ENCODE measurements around the gene KCNH8.

Gene KCNH8

DNA sequence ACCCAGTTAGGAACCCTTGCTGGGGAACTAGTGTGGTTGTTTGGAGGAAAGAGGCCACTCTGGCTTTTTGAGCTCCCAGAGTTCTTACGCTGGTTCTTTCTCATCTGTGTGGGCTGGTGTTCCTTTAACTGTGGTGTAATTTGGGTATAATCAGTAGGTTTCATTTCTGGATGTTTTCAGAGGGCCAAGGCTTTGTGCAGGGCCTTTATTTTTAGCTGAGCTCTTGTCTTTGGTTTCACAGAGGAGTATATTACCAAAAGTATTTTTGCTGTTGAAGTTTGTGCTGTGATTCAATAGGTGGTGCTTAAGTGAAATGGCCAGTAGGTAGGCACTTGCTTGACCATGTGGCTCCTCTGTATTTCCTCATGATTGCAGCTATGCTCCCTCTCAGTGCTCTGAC, 357.9 kb downstream of the KCNH8 start:
- no peak for TF ChIP-seq EZH2 (IDR thresholded peaks at IDR 0.05)
- TF ChIP-seq FOXP2 (optimal IDR thresholded peaks at IDR 0.05; ENCODE audit: control extremely low read depth, extremely low read length, insufficient read depth) = no peak
- TF ChIP-seq POLR2AphosphoS5 (IDR thresholded peaks at IDR 0.05; ENCODE audit: borderline replicate concordance, low read depth, low read length) = no peak
- no peak overlapping the region for H3K9ac ChIP-seq (ENCODE audit: insufficient read length)

DNA sequence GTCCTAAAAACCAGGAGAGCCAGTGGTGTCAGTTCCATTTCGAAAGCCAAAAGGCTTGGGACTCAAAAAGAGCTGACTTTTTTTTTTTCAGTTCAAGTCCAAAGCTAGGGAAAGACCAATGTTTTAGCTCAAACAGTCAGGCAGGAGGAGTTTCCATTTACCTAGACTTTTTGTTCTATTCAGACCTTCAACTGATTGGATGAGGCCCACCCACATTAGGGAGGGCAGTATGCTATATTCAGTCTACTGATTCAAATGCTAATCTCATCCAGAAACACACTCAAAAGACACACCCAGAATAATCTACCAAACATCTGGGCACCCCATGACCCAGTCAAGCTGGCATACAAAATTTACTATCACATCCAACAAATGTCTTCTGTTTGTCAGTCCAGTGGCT, 374.0 kb downstream of the KCNH8 start:
- TF ChIP-seq FOXP2 (optimal IDR thresholded peaks at IDR 0.05; ENCODE audit: control extremely low read depth, extremely low read length, insufficient read depth) (no peak), POLR2AphosphoS5 (IDR thresholded peaks at IDR 0.05; ENCODE audit: borderline replicate concordance, low read depth, low read length) (no peak), EZH2 (IDR thresholded peaks at IDR 0.05) (no peak)
- no peak overlapping the region for H3K27ac ChIP-seq
- no peak for DNase-seq (ENCODE audit: low read depth, low spot score)
- H3K4me3 ChIP-seq = no peak overlapping the region
- H3K36me3 ChIP-seq (ENCODE audit: insufficient read depth, low read length) = no peaks in the 10 kb centered on the region
- H3K9ac ChIP-seq (ENCODE audit: insufficient read length) = no peak overlapping the region
- no peaks in the 10 kb centered on the region for H3K9me3 ChIP-seq (ENCODE audit: low read depth, low read length)

More for the DNA sequence above, 357.9 kb downstream of the KCNH8 start:
- no peak for DNase-seq (ENCODE audit: low read depth, low spot score)
- H3K36me3 ChIP-seq (ENCODE audit: insufficient read depth, low read length) = no peaks in the 10 kb centered on the region
- no peak overlapping the region for H3K27ac ChIP-seq
- H3K9me3 ChIP-seq (ENCODE audit: low read depth, low read length) = no peaks in the 10 kb centered on the region
- H3K4me3 ChIP-seq = no peak overlapping the region

DNA sequence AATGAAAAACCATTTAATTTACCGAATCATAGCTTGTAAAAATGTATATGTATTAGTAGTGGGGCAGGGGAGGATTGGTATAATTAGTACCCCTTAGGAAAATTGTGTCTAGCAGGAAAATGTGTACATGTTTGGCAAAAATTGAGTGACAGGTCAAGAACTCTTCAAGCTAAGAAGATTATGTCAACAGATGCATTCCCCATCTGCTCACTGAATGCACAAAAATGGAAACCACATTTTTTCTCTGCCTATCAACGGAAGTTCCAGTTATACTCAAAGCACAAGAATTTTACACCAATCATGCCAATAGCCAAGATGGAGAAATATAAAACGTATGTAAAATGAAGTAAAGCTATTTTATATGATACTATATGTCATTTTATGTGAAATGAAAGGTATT, 377.8 kb downstream of the KCNH8 start:
- Histone ChIP-seq H3K27ac (no peak overlapping the region), H3K9me3 (ENCODE audit: low read depth, low read length) (no peaks in the 10 kb centered on the region), H3K4me3 (no peak overlapping the region), H3K9ac (ENCODE audit: insufficient read length) (no peak overlapping the region), H3K36me3 (ENCODE audit: insufficient read depth, low read length) (no peaks in the 10 kb centered on the region)
- no peak for DNase-seq (ENCODE audit: low read depth, low spot score)
- TF ChIP-seq EZH2 (IDR thresholded peaks at IDR 0.05) (no peak), FOXP2 (optimal IDR thresholded peaks at IDR 0.05; ENCODE audit: control extremely low read depth, extremely low read length, insufficient read depth) (no peak), POLR2AphosphoS5 (IDR thresholded peaks at IDR 0.05; ENCODE audit: borderline replicate concordance, low read depth, low read length) (no peak)

DNA sequence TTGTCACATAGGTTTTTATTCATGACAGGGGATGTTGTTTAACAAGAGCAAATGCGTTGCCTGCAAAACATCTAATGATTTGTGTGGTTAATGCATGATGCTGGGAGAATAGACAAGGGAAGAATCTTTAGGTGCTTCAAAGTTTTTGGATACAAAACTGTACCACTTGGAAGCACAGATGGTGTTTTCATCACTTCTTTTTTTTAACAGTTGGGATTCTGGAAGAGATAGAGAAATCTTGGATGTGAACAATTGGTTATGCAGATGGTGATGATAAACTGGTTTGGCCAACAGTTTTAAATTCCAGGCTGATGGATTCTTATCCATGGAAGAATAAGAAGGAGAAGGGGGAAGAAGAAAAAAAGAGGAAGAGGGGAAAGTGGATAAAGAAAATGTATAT, 379.4 kb downstream of the KCNH8 start:
- Histone ChIP-seq H3K9ac (ENCODE audit: insufficient read length) (no peak overlapping the region), H3K4me3 (no peak overlapping the region), H3K36me3 (ENCODE audit: insufficient read depth, low read length) (no peaks in the 10 kb centered on the region), H3K9me3 (ENCODE audit: low read depth, low read length) (no peaks in the 10 kb centered on the region), H3K27ac (no peak overlapping the region)
- no peak for DNase-seq (ENCODE audit: low read depth, low spot score)
- TF ChIP-seq POLR2AphosphoS5 (IDR thresholded peaks at IDR 0.05; ENCODE audit: borderline replicate concordance, low read depth, low read length) (no peak), EZH2 (IDR thresholded peaks at IDR 0.05) (no peak), FOXP2 (optimal IDR thresholded peaks at IDR 0.05; ENCODE audit: control extremely low read depth, extremely low read length, insufficient read depth) (no peak)

DNA sequence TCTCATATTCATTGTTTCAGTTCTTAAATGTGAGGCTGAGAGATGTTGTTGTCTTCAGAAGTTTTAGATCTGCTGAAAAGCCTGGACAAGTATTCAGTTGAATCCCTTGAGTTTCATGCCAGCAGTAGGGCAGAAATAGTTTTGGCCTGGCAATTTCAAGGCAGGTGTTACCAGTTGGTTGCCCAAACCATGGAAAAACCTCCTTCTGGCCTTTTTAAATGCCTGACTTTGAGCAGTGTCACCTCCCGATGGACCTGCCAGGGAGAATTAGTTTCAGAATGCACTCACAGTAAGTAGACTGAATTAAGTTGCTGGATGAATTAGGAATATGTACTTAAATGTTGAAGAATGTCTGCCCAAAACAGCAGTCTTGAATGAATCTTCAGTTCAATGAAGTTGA, 383.1 kb downstream of the KCNH8 start:
- TF ChIP-seq POLR2AphosphoS5 (IDR thresholded peaks at IDR 0.05; ENCODE audit: borderline replicate concordance, low read depth, low read length) (no peak), FOXP2 (optimal IDR thresholded peaks at IDR 0.05; ENCODE audit: control extremely low read depth, extremely low read length, insufficient read depth) (no peak), EZH2 (IDR thresholded peaks at IDR 0.05) (no peak)
- H3K36me3 ChIP-seq (ENCODE audit: insufficient read depth, low read length) = no peaks in the 10 kb centered on the region
- no peaks in the 10 kb centered on the region for H3K9me3 ChIP-seq (ENCODE audit: low read depth, low read length)
- no peak overlapping the region for H3K4me3 ChIP-seq
- no peak for DNase-seq (ENCODE audit: low read depth, low spot score)
- H3K27ac ChIP-seq = no peak overlapping the region
- H3K9ac ChIP-seq (ENCODE audit: insufficient read length) = no peak overlapping the region

DNA sequence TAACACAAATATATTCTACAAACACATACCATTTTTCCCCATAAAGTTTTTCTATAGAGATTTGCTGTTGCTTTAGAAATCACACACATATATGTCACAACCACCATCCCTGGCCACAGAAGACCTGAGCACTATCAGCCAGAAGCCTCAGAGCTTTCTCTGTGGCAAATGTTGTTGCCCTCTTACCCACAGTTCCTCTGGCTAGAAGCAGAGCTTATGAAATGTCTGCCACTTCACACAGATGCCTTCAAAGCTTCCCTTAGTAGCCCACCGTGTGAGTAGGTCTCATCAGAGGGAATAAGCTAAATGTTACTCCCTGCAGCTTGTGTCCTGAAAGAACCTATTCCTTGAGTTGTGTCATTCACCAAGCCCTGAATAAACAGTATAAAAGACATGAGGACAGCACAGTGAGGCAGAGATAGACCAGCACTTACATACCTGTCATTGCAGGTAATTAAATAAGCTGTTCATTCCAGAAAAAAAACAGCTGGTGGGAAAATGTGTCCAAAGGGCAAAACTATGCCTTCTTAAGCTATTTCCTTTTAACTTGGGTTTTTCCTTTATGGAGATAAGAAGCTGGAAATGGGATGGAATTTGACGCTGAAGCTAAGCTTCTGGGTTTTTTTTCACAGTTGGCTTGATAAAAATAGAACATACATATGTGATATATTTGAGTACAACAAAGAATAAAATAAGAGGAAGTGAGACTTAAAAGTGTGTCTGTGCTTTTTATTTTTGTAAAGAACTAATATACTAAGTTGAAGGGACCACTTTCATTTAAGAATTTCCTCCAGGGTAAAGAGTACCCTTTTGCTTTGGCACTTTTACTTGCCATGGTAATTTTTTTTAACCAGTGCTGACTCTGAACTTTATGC, 391.4 kb downstream of the KCNH8 start:
- no peak for DNase-seq (ENCODE audit: low read depth, low spot score)

DNA sequence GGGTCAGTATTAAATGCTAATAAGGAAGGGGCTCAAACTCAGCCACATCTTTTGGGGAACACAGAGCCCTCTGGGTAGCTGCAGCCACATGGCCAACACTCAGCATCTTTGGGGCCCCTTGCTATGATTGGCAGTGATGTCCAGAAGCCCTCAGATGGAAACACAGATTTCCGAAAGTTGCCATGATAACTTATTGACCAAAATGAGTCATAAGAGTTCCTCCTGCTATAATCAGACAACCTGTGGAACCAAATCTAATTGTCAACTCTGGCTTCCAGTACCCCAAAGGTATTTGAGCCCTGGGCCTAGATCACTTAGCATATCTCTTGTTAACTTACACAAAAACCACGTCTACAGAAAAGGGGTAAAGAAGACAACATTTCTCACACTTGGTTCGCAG, 392.2 kb downstream of the KCNH8 start:
- Histone ChIP-seq H3K9me3 (ENCODE audit: low read depth, low read length) (no peaks in the 10 kb centered on the region), H3K9ac (ENCODE audit: insufficient read length) (no peak overlapping the region), H3K36me3 (ENCODE audit: insufficient read depth, low read length) (no peaks in the 10 kb centered on the region), H3K27ac (no peak overlapping the region), H3K4me3 (no peak overlapping the region)
- TF ChIP-seq POLR2AphosphoS5 (IDR thresholded peaks at IDR 0.05; ENCODE audit: borderline replicate concordance, low read depth, low read length) (no peak), FOXP2 (optimal IDR thresholded peaks at IDR 0.05; ENCODE audit: control extremely low read depth, extremely low read length, insufficient read depth) (no peak), EZH2 (IDR thresholded peaks at IDR 0.05) (no peak)
- DNase-seq (ENCODE audit: low read depth, low spot score) = no peak

More for the DNA sequence above, 391.4 kb downstream of the KCNH8 start:
- TF ChIP-seq FOXP2 (optimal IDR thresholded peaks at IDR 0.05; ENCODE audit: control extremely low read depth, extremely low read length, insufficient read depth) (no peak), POLR2AphosphoS5 (IDR thresholded peaks at IDR 0.05; ENCODE audit: borderline replicate concordance, low read depth, low read length) (no peak), EZH2 (IDR thresholded peaks at IDR 0.05) (no peak)
- no peaks in the 10 kb centered on the region for H3K36me3 ChIP-seq (ENCODE audit: insufficient read depth, low read length)
- no peak overlapping the region for H3K9ac ChIP-seq (ENCODE audit: insufficient read length)
- H3K9me3 ChIP-seq (ENCODE audit: low read depth, low read length) = no peaks in the 10 kb centered on the region
- H3K27ac ChIP-seq = no peak overlapping the region
- H3K4me3 ChIP-seq = no peak overlapping the region

DNA sequence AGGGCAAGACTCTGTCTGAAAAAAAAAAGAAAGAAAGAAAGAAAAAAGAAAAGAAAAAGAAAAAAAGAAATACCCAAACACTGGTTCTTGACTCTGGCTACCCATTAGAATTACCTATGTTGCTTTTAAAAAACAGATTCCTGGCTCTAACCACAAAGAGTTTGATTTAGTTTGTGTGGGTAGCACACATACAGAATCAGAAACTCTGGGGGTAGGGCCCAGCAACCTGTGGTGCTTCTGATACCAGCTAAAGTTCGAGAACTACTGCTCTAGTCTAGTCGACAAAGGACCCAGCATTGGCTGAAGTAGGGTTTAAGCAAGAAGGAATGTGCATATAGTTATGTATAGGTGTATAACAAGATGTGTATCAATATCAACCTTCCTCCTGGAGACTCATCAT, 393.0 kb downstream of the KCNH8 start:
- H3K9me3 ChIP-seq (ENCODE audit: low read depth, low read length) = no peaks in the 10 kb centered on the region
- no peak for DNase-seq (ENCODE audit: low read depth, low spot score)
- H3K9ac ChIP-seq (ENCODE audit: insufficient read length) = no peak overlapping the region
- H3K27ac ChIP-seq = no peak overlapping the region
- TF ChIP-seq EZH2 (IDR thresholded peaks at IDR 0.05) (no peak), FOXP2 (optimal IDR thresholded peaks at IDR 0.05; ENCODE audit: control extremely low read depth, extremely low read length, insufficient read depth) (no peak), POLR2AphosphoS5 (IDR thresholded peaks at IDR 0.05; ENCODE audit: borderline replicate concordance, low read depth, low read length) (no peak)
- no peak overlapping the region for H3K4me3 ChIP-seq
- no peaks in the 10 kb centered on the region for H3K36me3 ChIP-seq (ENCODE audit: insufficient read depth, low read length)
